ENCODE results near the gene GRAP2. TPM values are rescaled to one million over a fixed set of nuclear protein-coding genes. Genes with fewer than 3 reads are reported as not detected.

The GRAP2 gene
- total RNA-seq, 1 experiment from 2014 or later = 0.54 TPM

- Histone ChIP-seq H3K36me3 (ENCODE audit: control insufficient read depth, insufficient read depth, low read length) (no peaks in the 10 kb centered on the region), H3K27ac (ENCODE audit: low read length) (no peak overlapping the region), H3K9me3 (ENCODE audit: control insufficient read depth, insufficient read depth, low read depth, low read length) (no peaks in the 10 kb centered on the region), H3K27me3 (ENCODE audit: control insufficient read depth, insufficient read depth, low read length) (peaks cover 9% of the 10 kb centered on the region), H3K4me3 (ENCODE audit: low read depth in 2 of 2, low read length in 2 of 2) (no peak overlapping the region), H3K4me1 (ENCODE audit: control insufficient read depth, insufficient read depth, low read length) (no peaks in the 10 kb centered on the region)
- ChIA-PET CTCF (interaction anchor here (0.7 to 0.8 kb wide), 3 partner anchors 92 to 578 kb away, joined by 3 to 4 read pairs (median 3); no protein-coding TSS in a partner anchor), POLR2A (interaction anchor here (0.6 kb wide), 1 partner anchor 378 kb away, joined by 11 read pairs; no protein-coding TSS in a partner anchor)
- no TSS peak for BruUV-seq (replicated peaks)
- ATAC-seq = no peak
- TF ChIP-seq CTCF (IDR thresholded peaks at IDR 0.05) (peak; percentile 70), SIN3A (IDR thresholded peaks at IDR 0.05; ENCODE audit: borderline replicate concordance, insufficient read depth, low read depth, low read length) (no peak), REST (IDR thresholded peaks at IDR 0.05; ENCODE audit: insufficient read depth in 1 of 2, low read depth in 2 of 2, low read length in 1 of 2) (no peak)
- peak; percentile 12 for DNase-seq (ENCODE audit: low read depth, low spot score)
- in situ Hi-C loops (cut with HindIII; ENCODE audit: low pct_unique_long_range_greater_than_20kb, low sequenced_read_pairs) = no loop called here
- intact Hi-C loops (cut with micrococcal nuclease; ENCODE audit: unreplicated experiment) = no loop called here
Measured at GRCh38 chr22:39932918-39933649, 32.2 kb downstream of the GRAP2 start.

GRCh38 chr22:39933741-39934140 is 32.9 kb downstream of the GRAP2 start:
- BruUV-seq (replicated peaks) = no TSS peak
- Histone ChIP-seq H3K4me1 (ENCODE audit: control insufficient read depth, insufficient read depth, low read length) (no peaks in the 10 kb centered on the region), H3K27ac (ENCODE audit: low read length) (no peak overlapping the region), H3K4me3 (ENCODE audit: low read depth in 2 of 2, low read length in 2 of 2) (no peak overlapping the region), H3K27me3 (ENCODE audit: control insufficient read depth, insufficient read depth, low read length) (peaks cover 9% of the 10 kb centered on the region), H3K36me3 (ENCODE audit: control insufficient read depth, insufficient read depth, low read length) (no peaks in the 10 kb centered on the region), H3K9me3 (ENCODE audit: control insufficient read depth, insufficient read depth, low read depth, low read length) (no peaks in the 10 kb centered on the region)
- ChIA-PET CTCF (interaction anchor here (0.7 kb wide), 1 partner anchor 579 kb away, joined by 4 read pairs; no protein-coding TSS in a partner anchor), POLR2A (no interaction called here)
- intact Hi-C loops (cut with micrococcal nuclease; ENCODE audit: unreplicated experiment) = no loop called here
- ATAC-seq (no peak), DNase-seq (ENCODE audit: low read depth, low spot score) (no peak)
- no peak for TF ChIP-seq REST (IDR thresholded peaks at IDR 0.05; ENCODE audit: insufficient read depth in 1 of 2, low read depth in 2 of 2, low read length in 1 of 2)
- no peak for TF ChIP-seq CTCF (IDR thresholded peaks at IDR 0.05)
- no peak for TF ChIP-seq TCF7L2 (IDR thresholded peaks at IDR 0.05; ENCODE audit: low read depth, low read length)
- no peak for TF ChIP-seq POLR2AphosphoS5 (IDR thresholded peaks at IDR 0.05; ENCODE audit: low read depth, low read length)
- no peak for TF ChIP-seq SIN3A (IDR thresholded peaks at IDR 0.05; ENCODE audit: borderline replicate concordance, insufficient read depth, low read depth, low read length)
- in situ Hi-C loops (cut with HindIII; ENCODE audit: low pct_unique_long_range_greater_than_20kb, low sequenced_read_pairs) = no loop called here

All from Panc1 (cell line).